Panc1 (cell line): ENCODE data around the gene MAEA.

Experiments
- SIN3A ChIP-seq: IDR thresholded peaks from 2 replicates; pipeline ENCODE4 v1.6.1; 2012; ENCODE audit warnings: low read depth, mild to moderate bottlenecking, low read length, moderate library complexity, borderline replicate concordance; ENCODE audit not compliant: insufficient read depth
- TF ChIP-seq, protein P1 (sequence below): fragments of 450-650 bp; IDR thresholded peaks from 2 replicates; pipeline ENCODE4 v1.5.1; 2017; ENCODE audit warnings: mild to moderate bottlenecking

DNA sequence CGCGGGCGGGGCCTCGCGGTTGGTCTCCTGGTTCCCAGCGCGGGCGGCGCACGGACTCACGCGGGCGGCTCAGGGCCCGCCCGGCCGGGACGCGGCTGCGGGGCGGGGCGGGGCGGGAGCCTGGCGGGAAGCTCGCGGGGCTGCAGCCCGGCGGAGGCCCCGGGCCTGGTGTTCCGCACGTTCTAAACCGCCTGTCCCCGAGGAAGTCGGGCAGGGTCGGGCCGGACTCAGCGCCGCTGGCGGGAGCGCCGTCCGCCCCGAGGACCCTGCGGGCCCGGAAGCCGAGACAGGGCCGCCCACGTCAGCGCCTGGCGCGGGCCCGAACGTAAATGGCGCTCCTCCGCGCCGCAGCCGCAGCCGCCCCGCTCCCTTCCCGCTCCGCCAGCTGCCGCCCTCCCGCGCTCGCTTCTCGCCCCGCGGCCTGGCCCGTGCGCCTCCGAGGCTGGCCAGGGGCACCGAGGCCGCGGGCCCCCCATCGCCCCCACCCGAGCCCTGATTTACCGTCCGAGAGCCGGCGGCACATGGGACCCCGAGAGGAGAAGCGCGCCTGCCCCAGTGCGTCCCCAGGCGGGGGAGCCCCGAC lies 40.5 kb upstream of the MAEA start:
- TF ChIP-seq, protein P1, sequence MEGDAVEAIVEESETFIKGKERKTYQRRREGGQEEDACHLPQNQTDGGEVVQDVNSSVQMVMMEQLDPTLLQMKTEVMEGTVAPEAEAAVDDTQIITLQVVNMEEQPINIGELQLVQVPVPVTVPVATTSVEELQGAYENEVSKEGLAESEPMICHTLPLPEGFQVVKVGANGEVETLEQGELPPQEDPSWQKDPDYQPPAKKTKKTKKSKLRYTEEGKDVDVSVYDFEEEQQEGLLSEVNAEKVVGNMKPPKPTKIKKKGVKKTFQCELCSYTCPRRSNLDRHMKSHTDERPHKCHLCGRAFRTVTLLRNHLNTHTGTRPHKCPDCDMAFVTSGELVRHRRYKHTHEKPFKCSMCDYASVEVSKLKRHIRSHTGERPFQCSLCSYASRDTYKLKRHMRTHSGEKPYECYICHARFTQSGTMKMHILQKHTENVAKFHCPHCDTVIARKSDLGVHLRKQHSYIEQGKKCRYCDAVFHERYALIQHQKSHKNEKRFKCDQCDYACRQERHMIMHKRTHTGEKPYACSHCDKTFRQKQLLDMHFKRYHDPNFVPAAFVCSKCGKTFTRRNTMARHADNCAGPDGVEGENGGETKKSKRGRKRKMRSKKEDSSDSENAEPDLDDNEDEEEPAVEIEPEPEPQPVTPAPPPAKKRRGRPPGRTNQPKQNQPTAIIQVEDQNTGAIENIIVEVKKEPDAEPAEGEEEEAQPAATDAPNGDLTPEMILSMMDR = no peak
- TF ChIP-seq SIN3A = no peak
